Gastrocnemius medialis (tissue), 4 donors: ENCODE data around the gene TBC1D8.

Experiments used
- POLR2A ChIP-seq, 2 donors: fragments of 450-650 bp; IDR thresholded peaks; one replicate each; pipeline ENCODE4 v1.6.1; 2017; ENCODE audit warnings: antibody characterized with exemption in 2 of 2, mild to moderate bottlenecking in 2 of 2, moderate library complexity in 2 of 2
- TF ChIP-seq, protein P1 (sequence below), 5 experiments: fragments of 450-650 bp in 3 of 5; fragments of 200-600 bp in 2 of 5; sonication (generic) in 2 of 5; IDR thresholded peaks in 4 of 5; conservative IDR thresholded peaks in 1 of 5; 1 replicate in 4 of 5; 2 replicates in 1 of 5; pipeline ENCODE4 v1.5.1; 2016 to 2019; ENCODE audit warnings: antibody characterized with exemption in 5 of 5, mild to moderate bottlenecking in 3 of 5, moderate library complexity in 3 of 5

DNA sequence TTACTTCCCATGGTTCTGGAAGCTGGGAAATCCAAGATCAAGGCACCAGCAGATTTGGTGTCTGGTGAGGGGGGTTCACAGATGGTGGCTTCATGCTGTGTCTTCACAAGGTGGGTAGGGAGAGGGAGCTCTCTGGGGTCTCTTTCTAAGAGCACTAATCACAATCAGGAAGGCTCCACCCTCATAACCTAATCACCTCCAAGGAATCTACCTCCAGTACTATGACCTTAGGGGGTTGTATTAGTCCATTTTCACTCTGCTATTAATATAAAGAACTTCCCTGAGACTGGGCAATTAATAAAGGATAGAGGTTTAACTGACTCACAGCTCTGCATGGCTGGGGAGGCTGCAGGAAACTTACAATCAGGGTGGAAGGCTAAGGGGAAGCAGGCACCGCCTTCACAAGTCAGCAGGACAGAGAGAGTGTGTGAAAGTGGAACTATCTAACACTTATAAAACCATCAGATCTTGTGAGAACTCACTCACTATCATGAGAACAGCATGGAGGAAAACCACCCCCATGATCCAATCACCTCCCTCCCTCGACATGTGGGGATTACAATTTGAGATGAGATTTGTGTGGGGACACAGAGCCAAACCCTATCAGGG lies 17.6 kb downstream of the TBC1D8 start:
- TF ChIP-seq, protein P1, sequence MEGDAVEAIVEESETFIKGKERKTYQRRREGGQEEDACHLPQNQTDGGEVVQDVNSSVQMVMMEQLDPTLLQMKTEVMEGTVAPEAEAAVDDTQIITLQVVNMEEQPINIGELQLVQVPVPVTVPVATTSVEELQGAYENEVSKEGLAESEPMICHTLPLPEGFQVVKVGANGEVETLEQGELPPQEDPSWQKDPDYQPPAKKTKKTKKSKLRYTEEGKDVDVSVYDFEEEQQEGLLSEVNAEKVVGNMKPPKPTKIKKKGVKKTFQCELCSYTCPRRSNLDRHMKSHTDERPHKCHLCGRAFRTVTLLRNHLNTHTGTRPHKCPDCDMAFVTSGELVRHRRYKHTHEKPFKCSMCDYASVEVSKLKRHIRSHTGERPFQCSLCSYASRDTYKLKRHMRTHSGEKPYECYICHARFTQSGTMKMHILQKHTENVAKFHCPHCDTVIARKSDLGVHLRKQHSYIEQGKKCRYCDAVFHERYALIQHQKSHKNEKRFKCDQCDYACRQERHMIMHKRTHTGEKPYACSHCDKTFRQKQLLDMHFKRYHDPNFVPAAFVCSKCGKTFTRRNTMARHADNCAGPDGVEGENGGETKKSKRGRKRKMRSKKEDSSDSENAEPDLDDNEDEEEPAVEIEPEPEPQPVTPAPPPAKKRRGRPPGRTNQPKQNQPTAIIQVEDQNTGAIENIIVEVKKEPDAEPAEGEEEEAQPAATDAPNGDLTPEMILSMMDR (IDR thresholded peaks at IDR 0.05 in 4 of 5, conservative IDR thresholded peaks at IDR 0.05 in 1 of 5): no peak
- no peak for TF ChIP-seq POLR2A (IDR thresholded peaks at IDR 0.05)
